Measurements from ENCODE around the gene PHF14.

PHF14 gene

GRCh38 chr7:11210374-11210773 lies 236.7 kb downstream of the PHF14 start:
- DNase-seq (ENCODE audit: low read depth), result no peak
- H3K4me3 ChIP-seq (ENCODE audit: control insufficient read depth, low read depth, low read length), result no peak overlapping the region
- TF ChIP-seq CTCF (conservative IDR thresholded peaks at IDR 0.05; ENCODE audit: control insufficient read depth, insufficient read depth, low read depth, low read length), result no peak

GRCh38 chr7:11212080-11212711 lies 238.5 kb downstream of the PHF14 start:
- TF ChIP-seq CTCF (conservative IDR thresholded peaks at IDR 0.05; ENCODE audit: control insufficient read depth, insufficient read depth, low read depth, low read length), result peak; percentile 89
- peak; percentile 73 for DNase-seq (ENCODE audit: low read depth)
- no peak overlapping the region for H3K4me3 ChIP-seq (ENCODE audit: control insufficient read depth, low read depth, low read length)

GRCh38 chr7:11212816-11213215 lies 239.1 kb downstream of the PHF14 start:
- TF ChIP-seq CTCF (conservative IDR thresholded peaks at IDR 0.05; ENCODE audit: control insufficient read depth, insufficient read depth, low read depth, low read length), result no peak
- H3K4me3 ChIP-seq (ENCODE audit: control insufficient read depth, low read depth, low read length), result no peak overlapping the region
- DNase-seq (ENCODE audit: low read depth), result no peak

GRCh38 chr7:11213266-11213665 lies 239.6 kb downstream of the PHF14 start:
- no peak for DNase-seq (ENCODE audit: low read depth)
- TF ChIP-seq CTCF (conservative IDR thresholded peaks at IDR 0.05; ENCODE audit: control insufficient read depth, insufficient read depth, low read depth, low read length), result no peak
- no peak overlapping the region for H3K4me3 ChIP-seq (ENCODE audit: control insufficient read depth, low read depth, low read length)

- no peak for DNase-seq (ENCODE audit: low read depth)
- no peak overlapping the region for H3K4me3 ChIP-seq (ENCODE audit: control insufficient read depth, low read depth, low read length)
- no peak for TF ChIP-seq CTCF (conservative IDR thresholded peaks at IDR 0.05; ENCODE audit: control insufficient read depth, insufficient read depth, low read depth, low read length)
Observed at GRCh38 chr7:11216276-11216675, 242.6 kb downstream of the PHF14 start.

GRCh38 chr7:11217848-11218565 lies 244.3 kb downstream of the PHF14 start:
- TF ChIP-seq CTCF (conservative IDR thresholded peaks at IDR 0.05; ENCODE audit: control insufficient read depth, insufficient read depth, low read depth, low read length), result no peak
- no peak overlapping the region for H3K4me3 ChIP-seq (ENCODE audit: control insufficient read depth, low read depth, low read length)
- DNase-seq (ENCODE audit: low read depth), result no peak

Data from fibroblast of mammary gland (primary cell).